ENCODE measurements around the gene PIAS3.

Gene PIAS3

DNA sequence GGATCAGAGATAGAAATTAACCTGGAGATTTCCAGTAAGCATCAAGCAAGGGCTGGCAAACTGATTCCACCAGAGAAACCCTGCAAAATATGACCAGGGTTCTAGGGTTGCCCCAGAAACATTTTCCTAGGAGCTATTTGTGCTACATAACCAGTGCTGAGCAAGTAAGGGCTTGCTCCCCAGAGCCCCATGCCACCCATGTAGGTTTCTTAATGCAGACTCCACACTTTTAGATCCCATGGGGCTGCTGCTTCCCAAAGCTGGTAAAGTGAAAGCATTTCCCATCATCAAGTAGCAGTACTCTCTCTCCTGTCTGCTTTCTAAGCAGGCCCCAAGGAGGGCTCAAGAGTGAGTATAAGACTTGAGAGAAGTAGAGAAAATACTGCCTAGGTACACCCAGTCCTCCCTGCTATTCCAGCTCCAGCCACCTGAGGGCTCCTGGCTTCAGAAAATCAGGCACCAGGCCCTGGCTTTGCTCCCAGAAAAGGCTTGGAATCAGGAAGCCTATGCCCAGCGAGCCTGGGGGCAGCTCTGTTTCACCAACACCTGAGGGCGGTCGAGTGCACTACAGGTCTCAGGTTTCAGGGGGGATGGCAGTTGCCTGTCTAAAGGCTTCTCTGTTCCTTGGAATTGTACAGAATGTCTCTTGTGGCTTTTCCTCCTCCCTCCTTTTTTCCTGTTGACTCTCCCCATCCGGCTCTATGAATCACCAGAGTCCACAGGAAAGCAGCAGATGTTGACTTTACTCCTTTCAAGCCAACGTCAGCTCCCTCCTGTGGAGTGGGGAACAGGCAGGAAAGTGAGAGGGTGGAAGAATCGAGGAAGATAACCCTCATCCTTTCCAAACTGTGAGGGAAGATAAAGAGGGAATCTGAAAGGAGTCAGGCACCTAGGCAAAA lies 33.0 kb upstream of the PIAS3 start:
- Histone ChIP-seq H3K27me3 (ENCODE audit: control insufficient read depth, insufficient read depth, low read length, poor library complexity, severe bottlenecking) (peaks cover 1% of the 10 kb centered on the region), H3K4me3 (ENCODE audit: insufficient read depth, low read depth, low read length) (peak overlapping the region; percentile 16)

DNA sequence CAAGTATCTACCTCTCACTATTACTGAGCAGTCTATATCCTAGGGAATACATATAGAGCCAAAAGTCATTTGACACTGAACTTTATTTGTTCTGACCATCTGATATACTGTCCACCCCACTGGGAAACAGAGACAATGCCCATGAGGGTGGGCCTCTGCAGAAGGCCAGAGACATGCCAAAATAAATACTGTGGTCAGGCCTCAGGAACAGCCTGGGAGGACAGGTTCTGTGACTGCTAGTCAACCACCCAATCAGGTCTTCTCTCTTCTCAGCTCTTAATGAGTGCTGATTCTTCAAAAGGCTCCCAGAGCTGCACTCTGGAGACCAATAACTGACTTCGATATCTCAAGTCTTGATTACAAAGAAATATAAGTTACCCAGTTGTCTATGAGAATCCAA lies 32.3 kb upstream of the PIAS3 start:
- H3K4me1 ChIP-seq (ENCODE audit: control insufficient read depth, insufficient read depth, low read length): peaks cover 8% of the 10 kb centered on the region
- H3K4me3 ChIP-seq (ENCODE audit: insufficient read depth, low read depth, low read length): no peak overlapping the region
- no peak overlapping the region for H3K27ac ChIP-seq (ENCODE audit: insufficient read depth, low read depth, low read length, poor library complexity, severe bottlenecking)
- 90 to 100% methylated on average over 1 of the region's 1 CpG for WGBS, 2 experiments
- H3K27me3 ChIP-seq (ENCODE audit: control insufficient read depth, insufficient read depth, low read length, poor library complexity, severe bottlenecking): peaks cover 8% of the 10 kb centered on the region
- H3K36me3 ChIP-seq (ENCODE audit: control insufficient read depth, insufficient read depth, low read length): no peaks in the 10 kb centered on the region
- no peaks in the 10 kb centered on the region for H3K9me3 ChIP-seq (ENCODE audit: control insufficient read depth, low read length)

More for the DNA sequence above, 33.0 kb upstream of the PIAS3 start:
- Histone ChIP-seq H3K36me3 (ENCODE audit: control insufficient read depth, insufficient read depth, low read length) (no peaks in the 10 kb centered on the region), H3K4me1 (ENCODE audit: control insufficient read depth, insufficient read depth, low read length) (peaks cover 8% of the 10 kb centered on the region), H3K9me3 (ENCODE audit: control insufficient read depth, low read length) (no peaks in the 10 kb centered on the region), H3K27ac (ENCODE audit: insufficient read depth, low read depth, low read length, poor library complexity, severe bottlenecking) (peak overlapping the region; percentile 67)
- 6 to 11% methylated on average over 6 of the region's 6 CpGs for WGBS, 2 experiments

DNA sequence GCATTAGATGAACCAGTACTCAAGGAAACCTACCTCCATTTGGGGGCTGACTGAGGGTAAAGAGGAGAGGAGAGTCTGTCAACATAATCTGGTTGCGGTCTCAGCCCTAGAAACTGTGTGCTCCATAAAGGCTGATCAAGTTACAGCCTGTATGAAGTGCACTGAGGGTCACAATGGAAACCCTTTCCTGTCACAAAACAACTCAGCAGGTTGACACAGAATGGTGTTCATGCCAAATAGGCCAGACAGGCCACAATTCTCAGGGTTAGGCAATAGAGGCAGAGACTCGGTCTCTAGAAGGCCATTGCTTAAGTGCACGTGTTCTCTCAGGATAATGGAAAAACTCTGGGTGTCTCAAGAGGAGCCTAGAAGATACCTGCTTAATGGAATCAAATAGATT lies 30.8 kb upstream of the PIAS3 start:
- peaks cover 8% of the 10 kb centered on the region for H3K4me1 ChIP-seq (ENCODE audit: control insufficient read depth, insufficient read depth, low read length)
- no peak overlapping the region for H3K4me3 ChIP-seq (ENCODE audit: insufficient read depth, low read depth, low read length)
- no peak overlapping the region for H3K27ac ChIP-seq (ENCODE audit: insufficient read depth, low read depth, low read length, poor library complexity, severe bottlenecking)
- no peaks in the 10 kb centered on the region for H3K36me3 ChIP-seq (ENCODE audit: control insufficient read depth, insufficient read depth, low read length)
- 86 to 89% methylated on average over 3 of the region's 3 CpGs for whole genome bisulfite sequencing, 2 experiments
- H3K27me3 ChIP-seq (ENCODE audit: control insufficient read depth, insufficient read depth, low read length, poor library complexity, severe bottlenecking): peaks cover 22% of the 10 kb centered on the region
- no peaks in the 10 kb centered on the region for H3K9me3 ChIP-seq (ENCODE audit: control insufficient read depth, low read length)

DNA sequence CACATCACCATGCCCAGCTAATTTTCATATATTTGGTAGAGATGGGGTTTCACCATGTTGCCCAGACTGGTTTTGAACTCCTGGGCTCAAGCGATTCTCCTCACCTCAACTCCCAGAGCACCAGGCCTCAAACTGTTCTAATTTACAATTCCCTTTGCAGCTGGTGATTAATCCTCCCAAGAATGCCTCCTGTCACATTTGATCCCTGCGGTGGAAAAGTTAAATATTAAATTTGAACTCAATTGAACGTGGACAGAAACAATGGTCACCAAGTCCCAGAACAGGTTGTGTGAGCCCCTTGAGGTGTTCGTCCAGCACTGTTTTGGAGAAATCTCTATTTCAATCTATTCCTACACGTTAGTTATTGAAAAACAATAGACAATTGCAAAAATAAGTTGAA lies 28.8 kb upstream of the PIAS3 start:
- no peaks in the 10 kb centered on the region for H3K9me3 ChIP-seq (ENCODE audit: control insufficient read depth, low read length)
- H3K27ac ChIP-seq (ENCODE audit: insufficient read depth, low read depth, low read length, poor library complexity, severe bottlenecking): no peak overlapping the region
- 82 to 84% methylated on average over 5 of the region's 5 CpGs for WGBS, 2 experiments
- H3K36me3 ChIP-seq (ENCODE audit: control insufficient read depth, insufficient read depth, low read length): no peaks in the 10 kb centered on the region
- H3K4me3 ChIP-seq (ENCODE audit: insufficient read depth, low read depth, low read length): no peak overlapping the region
- peaks cover 7% of the 10 kb centered on the region for H3K4me1 ChIP-seq (ENCODE audit: control insufficient read depth, insufficient read depth, low read length)
- H3K27me3 ChIP-seq (ENCODE audit: control insufficient read depth, insufficient read depth, low read length, poor library complexity, severe bottlenecking): peaks cover 40% of the 10 kb centered on the region

GRCh38 chr1:145886816-145887215 lies 27.9 kb upstream of the PIAS3 start:
- Histone ChIP-seq H3K27ac (ENCODE audit: insufficient read depth, low read depth, low read length, poor library complexity, severe bottlenecking) (no peak overlapping the region), H3K4me1 (ENCODE audit: control insufficient read depth, insufficient read depth, low read length) (no peaks in the 10 kb centered on the region), H3K36me3 (ENCODE audit: control insufficient read depth, insufficient read depth, low read length) (no peaks in the 10 kb centered on the region), H3K9me3 (ENCODE audit: control insufficient read depth, low read length) (no peaks in the 10 kb centered on the region), H3K4me3 (ENCODE audit: insufficient read depth, low read depth, low read length) (no peak overlapping the region), H3K27me3 (ENCODE audit: control insufficient read depth, insufficient read depth, low read length, poor library complexity, severe bottlenecking) (peaks cover 43% of the 10 kb centered on the region)
- WGBS, 2 experiments: 31 to 36% methylated on average over 8 of the region's 8 CpGs

DNA sequence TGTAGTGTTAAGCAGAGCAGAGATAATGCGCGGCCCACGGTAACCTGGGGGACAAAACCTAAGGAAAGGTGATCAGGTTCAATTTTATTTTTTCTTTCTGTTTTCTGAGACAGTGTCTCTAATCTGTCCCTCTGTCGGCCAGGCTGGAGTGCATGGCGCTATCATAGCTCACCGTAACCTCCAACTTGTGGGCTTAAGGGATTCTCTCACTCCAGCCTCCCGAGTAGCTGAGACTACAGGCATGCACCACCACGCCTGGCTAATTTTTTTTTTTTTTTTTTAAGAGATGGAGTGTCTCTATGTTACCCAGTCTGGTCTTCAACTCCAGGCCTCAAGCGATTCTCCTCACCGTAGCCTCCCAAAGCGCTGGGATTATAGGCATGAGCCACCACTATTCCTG lies 27.5 kb upstream of the PIAS3 start:
- 68 to 71% methylated on average over 11 of the region's 11 CpGs for WGBS, 2 experiments
- Histone ChIP-seq H3K27ac (ENCODE audit: insufficient read depth, low read depth, low read length, poor library complexity, severe bottlenecking) (no peak overlapping the region), H3K4me3 (ENCODE audit: insufficient read depth, low read depth, low read length) (peak overlapping the region; percentile 64), H3K27me3 (ENCODE audit: control insufficient read depth, insufficient read depth, low read length, poor library complexity, severe bottlenecking) (peaks cover 43% of the 10 kb centered on the region), H3K9me3 (ENCODE audit: control insufficient read depth, low read length) (no peaks in the 10 kb centered on the region), H3K4me1 (ENCODE audit: control insufficient read depth, insufficient read depth, low read length) (no peaks in the 10 kb centered on the region), H3K36me3 (ENCODE audit: control insufficient read depth, insufficient read depth, low read length) (no peaks in the 10 kb centered on the region)

DNA sequence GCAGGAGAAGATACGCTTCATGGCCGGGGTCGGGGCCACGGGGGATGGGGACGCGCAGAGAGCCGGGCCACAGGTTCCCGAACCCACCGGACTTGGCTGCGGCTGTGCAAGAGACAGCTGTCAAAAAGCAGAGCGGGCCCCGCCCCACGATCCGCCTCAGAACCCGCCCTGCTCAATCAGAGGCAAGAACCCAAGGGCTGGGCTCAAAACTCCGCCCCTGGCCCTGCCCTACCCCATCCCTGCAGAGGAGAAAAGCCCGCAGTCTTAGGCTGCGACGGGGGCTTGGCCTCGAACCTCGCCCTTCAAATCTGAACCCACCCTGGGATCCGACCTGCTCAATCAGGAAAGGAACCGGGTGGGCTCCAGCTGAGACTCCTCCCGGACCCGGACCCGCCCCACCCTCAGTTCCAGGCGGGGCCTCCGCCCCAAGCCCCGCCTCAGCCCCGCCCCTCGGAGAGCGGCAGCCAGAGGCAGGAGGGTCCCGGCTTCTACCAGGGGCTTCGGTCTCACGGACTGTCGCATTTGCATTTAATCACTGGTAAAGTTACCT lies 26.9 kb upstream of the PIAS3 start, which contains the start of gene ANKRD35:
Gene ANKRD35, minus strand, starts transcription at position 129 of the 550 bp plus-strand sequence. Its CDS starts 108 bp downstream, at position 21.
- WGBS, 2 experiments: 1% methylated on average over 36 of the region's 36 CpGs
- H3K36me3 ChIP-seq (ENCODE audit: control insufficient read depth, insufficient read depth, low read length): no peaks in the 10 kb centered on the region
- no peaks in the 10 kb centered on the region for H3K4me1 ChIP-seq (ENCODE audit: control insufficient read depth, insufficient read depth, low read length)
- no peak within 1 kb of the TSS for H3K27ac ChIP-seq (ENCODE audit: insufficient read depth, low read depth, low read length, poor library complexity, severe bottlenecking)
- no peaks in the 10 kb centered on the region for H3K9me3 ChIP-seq (ENCODE audit: control insufficient read depth, low read length)
- H3K27me3 ChIP-seq (ENCODE audit: control insufficient read depth, insufficient read depth, low read length, poor library complexity, severe bottlenecking): peaks cover 43% of the 10 kb centered on the region
- H3K4me3 ChIP-seq (ENCODE audit: insufficient read depth, low read depth, low read length): peak within 1 kb of the TSS; percentile 64

DNA sequence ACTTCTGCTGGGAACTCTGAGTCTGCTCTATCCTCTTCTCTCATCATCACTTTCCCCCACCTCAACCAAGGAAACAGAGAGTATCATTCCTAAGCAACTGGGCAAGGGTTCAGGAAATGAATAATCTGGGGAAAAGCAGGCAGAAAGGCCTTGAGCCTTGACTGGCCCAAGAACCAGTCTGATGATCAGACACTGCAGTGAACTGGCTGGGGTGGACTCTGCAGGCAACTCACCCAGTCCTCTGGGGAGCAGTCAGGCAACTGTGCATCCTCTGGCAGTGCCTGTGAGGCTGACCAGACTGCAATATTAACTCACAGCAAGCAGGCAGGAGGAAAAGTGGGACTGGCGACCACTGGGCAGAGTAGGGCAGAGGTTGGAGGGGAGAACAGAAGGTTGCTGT lies 25.8 kb upstream of the PIAS3 start:
- 80 to 86% methylated on average over 1 of the region's 1 CpG for WGBS, 2 experiments
- Histone ChIP-seq H3K27ac (ENCODE audit: insufficient read depth, low read depth, low read length, poor library complexity, severe bottlenecking) (no peak overlapping the region), H3K27me3 (ENCODE audit: control insufficient read depth, insufficient read depth, low read length, poor library complexity, severe bottlenecking) (peaks cover 43% of the 10 kb centered on the region), H3K36me3 (ENCODE audit: control insufficient read depth, insufficient read depth, low read length) (no peaks in the 10 kb centered on the region), H3K4me1 (ENCODE audit: control insufficient read depth, insufficient read depth, low read length) (peaks cover 7% of the 10 kb centered on the region), H3K4me3 (ENCODE audit: insufficient read depth, low read depth, low read length) (no peak overlapping the region), H3K9me3 (ENCODE audit: control insufficient read depth, low read length) (no peaks in the 10 kb centered on the region)

DNA sequence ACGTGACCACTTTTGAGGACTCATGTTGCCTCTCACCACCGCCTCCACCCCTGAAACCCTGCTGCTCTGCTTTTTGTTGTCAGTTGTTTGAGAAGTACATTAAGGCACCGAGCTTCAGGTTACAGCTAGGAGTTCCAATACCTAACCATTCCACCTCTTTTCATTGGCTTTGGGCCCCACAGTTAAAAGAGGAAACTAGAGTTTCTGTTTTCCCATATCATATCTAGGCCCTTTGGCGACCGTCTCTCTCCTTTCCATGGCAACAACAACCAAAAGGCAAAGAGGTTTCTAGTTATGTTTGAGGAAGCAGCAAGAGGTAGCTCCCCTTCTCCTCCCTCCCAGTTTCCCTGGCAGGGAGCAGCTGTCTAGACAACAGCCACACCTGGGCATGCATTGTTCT lies 20.9 kb upstream of the PIAS3 start:
- Histone ChIP-seq H3K27me3 (ENCODE audit: control insufficient read depth, insufficient read depth, low read length, poor library complexity, severe bottlenecking) (peaks cover 21% of the 10 kb centered on the region), H3K4me3 (ENCODE audit: insufficient read depth, low read depth, low read length) (no peak overlapping the region), H3K4me1 (ENCODE audit: control insufficient read depth, insufficient read depth, low read length) (peaks cover 8% of the 10 kb centered on the region), H3K36me3 (ENCODE audit: control insufficient read depth, insufficient read depth, low read length) (no peaks in the 10 kb centered on the region), H3K27ac (ENCODE audit: insufficient read depth, low read depth, low read length, poor library complexity, severe bottlenecking) (no peak overlapping the region), H3K9me3 (ENCODE audit: control insufficient read depth, low read length) (no peaks in the 10 kb centered on the region)
- WGBS, 2 experiments: 17% methylated on average over 3 to 5 of the region's 5 CpGs

DNA sequence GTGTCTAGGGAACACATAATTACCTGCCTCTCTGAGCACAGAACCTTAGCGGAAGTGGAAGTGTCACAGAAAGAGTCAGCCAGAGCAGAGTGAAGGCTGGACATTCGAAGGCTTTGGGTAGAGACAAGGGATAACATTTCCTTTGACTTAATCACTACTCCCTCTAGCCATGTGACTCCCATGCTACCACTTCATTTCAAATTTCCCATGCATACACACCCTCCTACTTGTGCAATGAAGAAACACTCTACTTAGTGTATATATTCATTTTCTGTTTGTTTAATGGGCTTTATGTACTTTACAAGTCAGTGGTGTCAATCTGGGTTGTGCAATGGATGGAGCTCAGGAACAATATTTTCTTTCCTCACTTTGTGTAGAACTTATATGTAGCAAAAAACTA lies 19.8 kb upstream of the PIAS3 start:
- Histone ChIP-seq H3K27ac (ENCODE audit: insufficient read depth, low read depth, low read length, poor library complexity, severe bottlenecking) (no peak overlapping the region), H3K9me3 (ENCODE audit: control insufficient read depth, low read length) (no peaks in the 10 kb centered on the region), H3K36me3 (ENCODE audit: control insufficient read depth, insufficient read depth, low read length) (no peaks in the 10 kb centered on the region), H3K27me3 (ENCODE audit: control insufficient read depth, insufficient read depth, low read length, poor library complexity, severe bottlenecking) (peaks cover 12% of the 10 kb centered on the region), H3K4me1 (ENCODE audit: control insufficient read depth, insufficient read depth, low read length) (peaks cover 8% of the 10 kb centered on the region), H3K4me3 (ENCODE audit: insufficient read depth, low read depth, low read length) (no peak overlapping the region)
- WGBS, 2 experiments: 94% methylated on average over 2 of the region's 2 CpGs

Measured in ectodermal cell (in vitro differentiated cells).